Panc1 (cell line): ENCODE measurements around the gene LRRC27.
A peak's percentile ranks its signal among the peaks of the same experiment; 100 is the strongest.

Experiments
- POLR2AphosphoS5 ChIP-seq: IDR thresholded peaks from 2 replicates; pipeline ENCODE4 v1.6.1; 2012; ENCODE audit warnings: mild to moderate bottlenecking, low read depth, low read length, moderate library complexity
- SIN3A ChIP-seq: IDR thresholded peaks from 2 replicates; pipeline ENCODE4 v1.6.1; 2012; ENCODE audit warnings: low read depth, mild to moderate bottlenecking, low read length, moderate library complexity, borderline replicate concordance; ENCODE audit not compliant: insufficient read depth
- TCF7L2 ChIP-seq: IDR thresholded peaks from 2 replicates; pipeline ENCODE4 v1.6.1; 2011; ENCODE audit warnings: mild to moderate bottlenecking, low read depth, low read length, inconsistent platforms
- TF ChIP-seq, protein P1 (sequence below): fragments of 450-650 bp; IDR thresholded peaks from 2 replicates; pipeline ENCODE4 v1.5.1; 2017; ENCODE audit warnings: mild to moderate bottlenecking
- TF ChIP-seq, protein P2 (sequence below), 2 experiments: IDR thresholded peaks; 2 replicates each; pipeline ENCODE4 v1.6.1; 2011 to 2012; ENCODE audit warnings: low read depth in 2 of 2, control low read depth in 1 of 2, low read length in 1 of 2, mild to moderate bottlenecking in 1 of 2, moderate library complexity in 1 of 2; ENCODE audit not compliant: insufficient read depth in 1 of 2

DNA sequence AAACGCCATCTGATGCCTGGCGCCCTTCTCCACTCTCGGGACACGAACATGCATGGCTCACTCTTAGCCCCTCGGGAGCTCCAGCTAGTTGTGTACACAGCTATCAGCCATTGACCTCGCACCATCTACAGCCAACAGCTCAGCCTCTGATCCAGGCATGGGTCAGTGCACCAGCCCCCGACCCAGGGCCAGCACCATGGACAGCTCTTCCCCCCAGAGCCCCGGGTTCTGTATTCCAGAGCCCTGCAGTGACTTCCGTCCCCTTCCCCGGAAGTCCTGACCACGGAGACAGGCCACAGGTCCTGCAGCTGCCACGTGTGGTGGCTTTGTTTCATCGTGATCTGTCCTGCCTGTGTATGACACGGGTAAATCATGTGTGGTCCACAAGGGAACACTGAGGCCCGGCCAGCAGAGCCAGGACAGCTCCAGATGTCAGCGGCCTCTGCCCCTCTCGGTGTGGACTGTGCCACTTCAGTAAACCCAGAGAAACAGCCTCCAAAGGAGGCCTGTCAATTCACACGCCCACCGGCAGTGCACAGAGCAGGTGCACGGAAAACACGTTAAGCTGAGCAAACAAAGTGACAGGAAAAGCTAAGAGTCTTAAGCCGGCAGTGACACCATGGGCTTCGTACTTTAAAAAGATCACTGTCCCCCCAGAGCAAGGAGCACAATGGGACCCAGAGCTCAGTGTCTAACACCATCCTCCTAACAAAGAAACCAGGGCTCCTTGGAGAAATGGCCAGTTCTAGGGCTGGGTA lies 37.3 kb upstream of the LRRC27 start:
- TF ChIP-seq, protein P1, sequence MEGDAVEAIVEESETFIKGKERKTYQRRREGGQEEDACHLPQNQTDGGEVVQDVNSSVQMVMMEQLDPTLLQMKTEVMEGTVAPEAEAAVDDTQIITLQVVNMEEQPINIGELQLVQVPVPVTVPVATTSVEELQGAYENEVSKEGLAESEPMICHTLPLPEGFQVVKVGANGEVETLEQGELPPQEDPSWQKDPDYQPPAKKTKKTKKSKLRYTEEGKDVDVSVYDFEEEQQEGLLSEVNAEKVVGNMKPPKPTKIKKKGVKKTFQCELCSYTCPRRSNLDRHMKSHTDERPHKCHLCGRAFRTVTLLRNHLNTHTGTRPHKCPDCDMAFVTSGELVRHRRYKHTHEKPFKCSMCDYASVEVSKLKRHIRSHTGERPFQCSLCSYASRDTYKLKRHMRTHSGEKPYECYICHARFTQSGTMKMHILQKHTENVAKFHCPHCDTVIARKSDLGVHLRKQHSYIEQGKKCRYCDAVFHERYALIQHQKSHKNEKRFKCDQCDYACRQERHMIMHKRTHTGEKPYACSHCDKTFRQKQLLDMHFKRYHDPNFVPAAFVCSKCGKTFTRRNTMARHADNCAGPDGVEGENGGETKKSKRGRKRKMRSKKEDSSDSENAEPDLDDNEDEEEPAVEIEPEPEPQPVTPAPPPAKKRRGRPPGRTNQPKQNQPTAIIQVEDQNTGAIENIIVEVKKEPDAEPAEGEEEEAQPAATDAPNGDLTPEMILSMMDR: no peak
- TF ChIP-seq, protein P2, sequence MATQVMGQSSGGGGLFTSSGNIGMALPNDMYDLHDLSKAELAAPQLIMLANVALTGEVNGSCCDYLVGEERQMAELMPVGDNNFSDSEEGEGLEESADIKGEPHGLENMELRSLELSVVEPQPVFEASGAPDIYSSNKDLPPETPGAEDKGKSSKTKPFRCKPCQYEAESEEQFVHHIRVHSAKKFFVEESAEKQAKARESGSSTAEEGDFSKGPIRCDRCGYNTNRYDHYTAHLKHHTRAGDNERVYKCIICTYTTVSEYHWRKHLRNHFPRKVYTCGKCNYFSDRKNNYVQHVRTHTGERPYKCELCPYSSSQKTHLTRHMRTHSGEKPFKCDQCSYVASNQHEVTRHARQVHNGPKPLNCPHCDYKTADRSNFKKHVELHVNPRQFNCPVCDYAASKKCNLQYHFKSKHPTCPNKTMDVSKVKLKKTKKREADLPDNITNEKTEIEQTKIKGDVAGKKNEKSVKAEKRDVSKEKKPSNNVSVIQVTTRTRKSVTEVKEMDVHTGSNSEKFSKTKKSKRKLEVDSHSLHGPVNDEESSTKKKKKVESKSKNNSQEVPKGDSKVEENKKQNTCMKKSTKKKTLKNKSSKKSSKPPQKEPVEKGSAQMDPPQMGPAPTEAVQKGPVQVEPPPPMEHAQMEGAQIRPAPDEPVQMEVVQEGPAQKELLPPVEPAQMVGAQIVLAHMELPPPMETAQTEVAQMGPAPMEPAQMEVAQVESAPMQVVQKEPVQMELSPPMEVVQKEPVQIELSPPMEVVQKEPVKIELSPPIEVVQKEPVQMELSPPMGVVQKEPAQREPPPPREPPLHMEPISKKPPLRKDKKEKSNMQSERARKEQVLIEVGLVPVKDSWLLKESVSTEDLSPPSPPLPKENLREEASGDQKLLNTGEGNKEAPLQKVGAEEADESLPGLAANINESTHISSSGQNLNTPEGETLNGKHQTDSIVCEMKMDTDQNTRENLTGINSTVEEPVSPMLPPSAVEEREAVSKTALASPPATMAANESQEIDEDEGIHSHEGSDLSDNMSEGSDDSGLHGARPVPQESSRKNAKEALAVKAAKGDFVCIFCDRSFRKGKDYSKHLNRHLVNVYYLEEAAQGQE (IDR thresholded peaks at IDR 0.05; ENCODE audit: insufficient read depth in 1 of 2, low read depth in 2 of 2, low read length in 1 of 2): peak; percentile 94
- no peak for TF ChIP-seq POLR2AphosphoS5
- TF ChIP-seq SIN3A: no peak
- no peak for TF ChIP-seq TCF7L2
